ENCODE results near the gene TYW5. TPM values are rescaled to one million over a fixed set of nuclear protein-coding genes. Genes with fewer than 3 reads are reported as not detected.
A peak's percentile ranks its signal among the peaks of the same experiment; 100 is the strongest.

The TYW5 gene
- total and polyA plus RNA-seq, 8 donors, result 2.0 to 4.9 (median 2.5) TPM

DNA sequence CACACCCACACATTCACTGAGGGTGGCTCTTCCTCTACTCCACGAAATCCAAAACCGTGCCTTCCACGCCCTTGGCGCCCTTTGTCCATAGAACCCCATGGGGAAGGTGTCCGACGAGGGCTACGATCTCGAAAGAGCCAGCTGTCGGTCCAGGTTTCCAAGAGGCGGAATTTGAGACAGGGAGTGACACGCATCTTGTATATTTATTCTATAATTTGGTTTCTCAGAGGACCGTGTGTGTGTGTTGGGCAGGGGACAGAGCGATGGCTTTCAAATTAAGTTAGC, 43.5 kb downstream of the TYW5 start:
- H3K27ac ChIP-seq, result peak overlapping the region; percentile 85 to 95 (median 92)
- H3K27me3 ChIP-seq, result no peaks in the 10 kb centered on the region
- H3K4me1 ChIP-seq, result peaks cover 0 to 19% (median 5%) of the 10 kb centered on the region in 3 donors
- TF ChIP-seq, protein P1, sequence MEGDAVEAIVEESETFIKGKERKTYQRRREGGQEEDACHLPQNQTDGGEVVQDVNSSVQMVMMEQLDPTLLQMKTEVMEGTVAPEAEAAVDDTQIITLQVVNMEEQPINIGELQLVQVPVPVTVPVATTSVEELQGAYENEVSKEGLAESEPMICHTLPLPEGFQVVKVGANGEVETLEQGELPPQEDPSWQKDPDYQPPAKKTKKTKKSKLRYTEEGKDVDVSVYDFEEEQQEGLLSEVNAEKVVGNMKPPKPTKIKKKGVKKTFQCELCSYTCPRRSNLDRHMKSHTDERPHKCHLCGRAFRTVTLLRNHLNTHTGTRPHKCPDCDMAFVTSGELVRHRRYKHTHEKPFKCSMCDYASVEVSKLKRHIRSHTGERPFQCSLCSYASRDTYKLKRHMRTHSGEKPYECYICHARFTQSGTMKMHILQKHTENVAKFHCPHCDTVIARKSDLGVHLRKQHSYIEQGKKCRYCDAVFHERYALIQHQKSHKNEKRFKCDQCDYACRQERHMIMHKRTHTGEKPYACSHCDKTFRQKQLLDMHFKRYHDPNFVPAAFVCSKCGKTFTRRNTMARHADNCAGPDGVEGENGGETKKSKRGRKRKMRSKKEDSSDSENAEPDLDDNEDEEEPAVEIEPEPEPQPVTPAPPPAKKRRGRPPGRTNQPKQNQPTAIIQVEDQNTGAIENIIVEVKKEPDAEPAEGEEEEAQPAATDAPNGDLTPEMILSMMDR (IDR thresholded peaks at IDR 0.05), result no peak
- intact Hi-C loops (cut with DNase I), result no loop called here
- ATAC-seq (no peak), FAIRE-seq (no peak), DNase-seq (no peak)
- no peaks in the 10 kb centered on the region for H3K9me3 ChIP-seq
- H3K36me3 ChIP-seq, result no peaks in the 10 kb centered on the region
- WGBS, 2 donors, result 0 to 1% methylated on average over 13 of the region's 13 CpGs
- H3K4me3 ChIP-seq, result peak overlapping the region; percentile 36 to 84 (median 64)

DNA sequence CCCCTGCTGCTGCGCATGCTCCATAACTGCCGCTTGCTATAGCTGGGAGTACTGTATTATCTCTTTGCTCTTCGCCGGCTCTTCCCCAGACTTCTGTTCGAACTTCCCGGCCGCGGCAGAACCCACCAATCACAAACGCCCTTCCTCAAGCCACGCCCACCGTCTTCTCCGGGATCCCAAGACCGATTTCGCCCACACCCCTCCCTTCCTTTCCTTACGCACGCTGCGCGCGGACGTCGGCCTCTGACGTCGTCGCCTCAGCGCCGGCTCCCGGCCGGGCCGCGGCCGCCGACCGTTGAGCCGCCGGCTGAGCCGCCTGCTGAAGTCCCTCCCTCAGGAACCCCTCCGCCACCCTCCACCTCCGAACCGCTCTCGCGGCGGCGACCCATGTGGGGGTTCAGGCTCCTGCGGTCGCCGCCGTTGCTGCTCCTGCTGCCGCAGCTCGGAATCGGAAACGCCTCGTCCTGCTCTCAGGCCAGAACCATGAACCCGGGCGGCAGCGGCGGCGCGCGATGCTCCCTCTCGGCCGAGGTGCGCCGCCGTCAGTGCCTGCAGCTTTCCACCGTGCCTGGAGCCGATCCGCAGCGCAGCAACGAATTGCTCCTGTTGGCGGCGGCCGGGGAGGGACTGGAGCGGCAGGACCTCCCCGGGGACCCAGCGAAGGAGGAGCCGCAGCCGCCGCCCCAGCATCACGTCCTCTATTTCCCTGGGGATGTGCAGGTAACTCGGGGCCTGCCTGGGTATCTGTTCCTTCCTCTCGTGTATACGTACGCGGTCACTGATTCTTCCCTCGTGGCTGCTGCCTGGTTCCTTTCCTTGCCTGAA, 44.0 kb downstream of the TYW5 start, which contains the start of gene C2orf69:
TSS of gene C2orf69 (plus strand) at position 242 of the 825 bp plus-strand sequence. CDS start at position 388, 146 bp downstream.
- Histone ChIP-seq H3K36me3 (no peaks in the 10 kb centered on the region), H3K4me3 (peak within 1 kb of the TSS; percentile 36 to 84 (median 64)), H3K27me3 (no peaks in the 10 kb centered on the region), H3K4me1 (peaks cover 0 to 19% (median 5%) of the 10 kb centered on the region in 3 donors), H3K27ac (peak within 1 kb of the TSS; percentile 85 to 95 (median 92)), H3K9me3 (no peaks in the 10 kb centered on the region)
- intact Hi-C loops (cut with DNase I), result no loop called here
- DNase-seq (peak; percentile 93 to 97 (median 96)), FAIRE-seq (no peak), ATAC-seq (peak; percentile 96 to 99 (median 98))
- WGBS, 2 donors, result 0 to 1% methylated on average over 74 to 85 of the region's 85 CpGs
- TF ChIP-seq, protein P1 (IDR thresholded peaks at IDR 0.05), result no peak

DNA sequence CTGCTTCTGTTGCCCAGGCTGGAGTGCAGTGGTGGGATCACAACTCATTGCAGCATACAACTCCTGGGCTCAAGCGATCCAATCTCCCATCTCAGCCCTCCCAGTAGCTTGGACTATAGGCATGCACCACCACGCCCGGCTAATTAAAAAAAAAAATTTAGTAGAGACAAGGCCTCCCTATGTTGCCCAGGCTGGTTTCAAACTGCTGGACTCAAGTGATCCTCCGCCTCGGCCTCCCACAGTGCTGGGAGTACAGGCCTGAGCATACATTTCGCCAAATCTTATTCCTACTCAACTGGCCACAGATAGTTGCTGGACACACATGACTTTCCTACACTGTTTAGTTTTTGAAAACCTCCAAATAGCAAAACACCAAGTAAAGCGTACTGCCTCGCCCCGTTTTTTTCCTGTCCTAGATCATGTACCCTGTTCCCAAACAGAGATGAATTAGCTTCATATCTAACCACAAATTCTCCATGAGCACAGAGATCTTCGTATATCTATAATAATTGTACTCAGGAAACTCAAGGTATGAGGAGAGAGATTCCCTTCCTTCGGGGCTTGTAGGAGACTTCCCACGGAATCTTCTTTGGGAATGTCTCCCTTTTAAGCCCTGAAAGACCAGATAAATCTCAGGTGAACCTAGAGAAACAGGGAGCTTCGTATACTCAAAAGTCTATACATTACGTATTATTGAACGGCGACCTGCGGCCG, 44.8 kb downstream of the TYW5 start:
- FAIRE-seq (no peak), ATAC-seq (no peak), DNase-seq (no peak)
- intact Hi-C loops (cut with DNase I), result no loop called here
- Histone ChIP-seq H3K4me3 (peak overlapping the region; percentile 36 to 84 (median 64)), H3K27me3 (no peaks in the 10 kb centered on the region), H3K27ac (peak overlapping the region in 3 of 4 donors; percentile 85 to 95 (median 92)), H3K9me3 (no peaks in the 10 kb centered on the region), H3K4me1 (peaks cover 0 to 19% (median 5%) of the 10 kb centered on the region in 3 donors), H3K36me3 (no peaks in the 10 kb centered on the region)
- WGBS, 2 donors, result 36 to 37% methylated on average over 18 of the region's 18 CpGs
- TF ChIP-seq, protein P1 (IDR thresholded peaks at IDR 0.05), result no peak

DNA sequence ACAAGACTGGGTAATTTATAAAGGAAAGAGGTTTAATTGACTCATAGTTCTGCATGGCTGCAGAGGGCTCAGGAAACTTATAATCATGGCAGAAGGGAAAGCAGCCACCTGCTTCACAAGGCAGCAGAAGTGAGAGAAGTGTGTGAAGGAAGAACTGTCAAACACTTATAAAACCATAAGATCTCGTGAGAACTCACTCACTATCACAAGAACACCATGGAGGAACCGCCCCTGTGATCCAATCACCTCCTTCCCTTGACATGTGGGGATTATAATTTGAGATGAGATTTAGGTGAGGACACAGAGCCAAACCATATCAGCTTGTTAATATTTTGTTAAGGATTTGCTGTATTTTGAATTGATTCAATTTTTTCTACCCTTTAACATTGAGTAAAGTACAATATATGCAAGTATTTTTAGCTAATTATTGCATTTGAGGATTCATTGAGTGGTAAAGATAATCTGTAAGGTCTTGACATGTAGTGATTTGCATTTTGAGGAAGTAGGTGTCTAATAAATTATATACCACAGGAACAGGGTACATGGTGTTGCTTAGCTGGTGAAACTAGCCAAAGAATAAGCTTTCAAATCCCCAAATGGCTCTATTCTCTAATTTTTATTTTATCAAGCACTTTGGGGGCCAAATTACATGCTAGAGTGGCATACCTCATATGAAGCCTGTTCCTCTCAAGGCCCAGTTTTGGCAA, 48.1 kb downstream of the TYW5 start:
- no peak for DNase-seq
- Histone ChIP-seq H3K4me1 (no peaks in the 10 kb centered on the region), H3K27ac (no peak overlapping the region), H3K4me3 (no peak overlapping the region), H3K36me3 (no peaks in the 10 kb centered on the region), H3K9me3 (no peaks in the 10 kb centered on the region), H3K27me3 (no peaks in the 10 kb centered on the region)
- WGBS, 2 donors, result 66 to 68% methylated on average over 2 of the region's 2 CpGs
- intact Hi-C loops (cut with DNase I), result no loop called here
- TF ChIP-seq, protein P1 (IDR thresholded peaks at IDR 0.05), result no peak
- FAIRE-seq, result no peak
- no peak for ATAC-seq
